Panc1 (cell line): ENCODE results near the gene AMBRA1.

ENCODE experiments used
- POLR2AphosphoS5 ChIP-seq: IDR thresholded peaks from 2 replicates; pipeline ENCODE4 v1.6.1; 2012; ENCODE audit warnings: mild to moderate bottlenecking, low read depth, low read length, moderate library complexity
- REST ChIP-seq, 2 experiments: IDR thresholded peaks; 2 replicates each; pipeline ENCODE4 v1.6.1; 2011 to 2012; ENCODE audit warnings: low read depth in 2 of 2, control low read depth in 1 of 2, low read length in 1 of 2, mild to moderate bottlenecking in 1 of 2, moderate library complexity in 1 of 2; ENCODE audit not compliant: insufficient read depth in 1 of 2

- TF ChIP-seq REST (IDR thresholded peaks at IDR 0.05; ENCODE audit: insufficient read depth in 1 of 2, low read depth in 2 of 2, low read length in 1 of 2) (no peak), POLR2AphosphoS5 (no peak)
Measured at GRCh38 chr11:46618837-46619236, 25.0 kb upstream of the AMBRA1 start.
